Mammary epithelial cell (primary cell): Measurements from ENCODE around the gene PMF1.

Source experiments
- CTCF ChIP-seq, 2 donors: IDR thresholded peaks in 1 of 2; conservative IDR thresholded peaks in 1 of 2; 2 replicates each; pipeline ENCODE4 v1.5.1; 2011 to 2012; ENCODE audit warnings: inconsistent platforms in 2 of 2, low read length in 2 of 2, mild to moderate bottlenecking in 2 of 2, control low read depth in 1 of 2, low read depth in 1 of 2; ENCODE audit not compliant: insufficient read depth in 1 of 2; ENCODE audit errors: extremely low read depth in 1 of 2
- EZH2 ChIP-seq: IDR thresholded peaks from 2 replicates; pipeline ENCODE4 v1.6.1; 2012; ENCODE audit warnings: low read length, inconsistent platforms, borderline replicate concordance

GRCh38 chr1:156196445-156196844 lies 16.4 kb upstream of the PMF1 start:
- TF ChIP-seq EZH2 (no peak), CTCF (conservative IDR thresholded peaks at IDR 0.05 in 1 of 2, IDR thresholded peaks at IDR 0.05 in 1 of 2; ENCODE audit: extremely low read depth in 1 of 2, insufficient read depth in 1 of 2, low read depth in 1 of 2, low read length in 2 of 2) (no peak)
